ENCODE measurements around the gene KCNQ1. TPM values are rescaled to one million over a fixed set of nuclear protein-coding genes. Genes with fewer than 3 reads are reported as not detected.

KCNQ1 gene
- total RNA-seq, 1 experiment from 2014 or later: not detected

DNA sequence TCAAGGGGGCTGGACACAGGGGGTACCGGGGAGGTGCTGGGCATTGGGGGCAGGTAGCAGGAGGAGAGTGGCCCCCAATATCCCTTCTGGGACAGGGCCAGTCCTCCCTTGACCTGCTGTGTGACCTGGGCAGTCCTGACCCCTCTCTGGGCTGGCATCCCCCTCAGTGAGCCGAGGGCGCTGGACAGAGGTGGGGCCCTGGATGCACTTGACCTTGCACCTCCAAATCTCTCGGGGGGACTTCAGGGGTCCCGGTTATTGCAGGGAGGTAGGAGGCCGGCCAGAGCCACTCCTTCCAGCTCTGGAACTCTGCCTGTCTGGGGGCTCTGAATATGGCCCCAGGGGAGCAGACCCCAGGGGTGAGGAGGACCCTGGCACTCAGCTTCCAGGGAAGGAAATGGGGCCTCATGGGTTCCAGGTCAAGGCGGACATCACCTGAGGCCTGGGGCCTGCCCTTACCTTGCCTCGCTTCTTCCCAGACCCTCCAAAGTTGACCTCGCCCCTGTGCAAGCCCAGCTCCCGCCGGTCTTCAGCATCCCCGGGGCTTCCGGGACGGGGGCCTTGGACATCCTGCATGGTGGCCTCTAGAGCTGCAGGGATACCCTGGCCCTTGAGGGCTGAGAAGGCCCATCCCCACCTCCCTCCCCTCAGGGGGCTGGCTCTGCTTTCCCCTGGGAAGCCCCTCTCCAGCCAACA is 22.2 kb upstream of the KCNQ1 start:
- intact Hi-C loops (cut with micrococcal nuclease): no loop called here
- no TSS peak for BruUV-seq (replicated peaks)
- CTCF ChIA-PET: interaction anchor here (0.6 to 7.5 kb wide), 7 partner anchors 109 to 465 kb away, joined by 3 to 240 read pairs (median 12); partner anchors contain the start of genes C11orf21 and TSPAN32
- DNase-seq (ENCODE audit: unreplicated experiment): no peak
- H3K9me3 Mint-ChIP-seq (ENCODE audit: unreplicated experiment): no peaks in the 10 kb centered on the region
- H3K4me1 Mint-ChIP-seq (ENCODE audit: insufficient read depth, unreplicated experiment): no peaks in the 10 kb centered on the region
- H3K27me3 Mint-ChIP-seq (ENCODE audit: insufficient read depth, unreplicated experiment): no peaks in the 10 kb centered on the region
- TF ChIP-seq CTCF (IDR thresholded peaks at IDR 0.05; ENCODE audit: unreplicated experiment): no peak
- no peaks in the 10 kb centered on the region for H3K36me3 Mint-ChIP-seq (ENCODE audit: insufficient read depth, unreplicated experiment)
- no peak overlapping the region for H3K27ac Mint-ChIP-seq (ENCODE audit: low read depth, unreplicated experiment)
- H3K4me3 Mint-ChIP-seq (ENCODE audit: unreplicated experiment): no peak overlapping the region
- POLR2A ChIA-PET: no interaction called here

GRCh38 chr11:2423157-2424025 is 21.4 kb upstream of the KCNQ1 start:
- no TSS peak for BruUV-seq (replicated peaks)
- Mint-ChIP-seq H3K4me3 (ENCODE audit: unreplicated experiment) (no peak overlapping the region), H3K36me3 (ENCODE audit: insufficient read depth, unreplicated experiment) (no peaks in the 10 kb centered on the region), H3K4me1 (ENCODE audit: insufficient read depth, unreplicated experiment) (no peaks in the 10 kb centered on the region), H3K27me3 (ENCODE audit: insufficient read depth, unreplicated experiment) (no peaks in the 10 kb centered on the region), H3K27ac (ENCODE audit: low read depth, unreplicated experiment) (no peak overlapping the region), H3K9me3 (ENCODE audit: unreplicated experiment) (no peaks in the 10 kb centered on the region)
- intact Hi-C loops (cut with micrococcal nuclease): no loop called here
- no peak for TF ChIP-seq CTCF (IDR thresholded peaks at IDR 0.05; ENCODE audit: unreplicated experiment)
- POLR2A ChIA-PET: no interaction called here
- DNase-seq (ENCODE audit: unreplicated experiment): no peak
- CTCF ChIA-PET: interaction anchor here (0.6 to 7.5 kb wide), 6 partner anchors 109 to 464 kb away, joined by 3 to 240 read pairs (median 22); partner anchors contain the start of genes C11orf21 and TSPAN32

DNA sequence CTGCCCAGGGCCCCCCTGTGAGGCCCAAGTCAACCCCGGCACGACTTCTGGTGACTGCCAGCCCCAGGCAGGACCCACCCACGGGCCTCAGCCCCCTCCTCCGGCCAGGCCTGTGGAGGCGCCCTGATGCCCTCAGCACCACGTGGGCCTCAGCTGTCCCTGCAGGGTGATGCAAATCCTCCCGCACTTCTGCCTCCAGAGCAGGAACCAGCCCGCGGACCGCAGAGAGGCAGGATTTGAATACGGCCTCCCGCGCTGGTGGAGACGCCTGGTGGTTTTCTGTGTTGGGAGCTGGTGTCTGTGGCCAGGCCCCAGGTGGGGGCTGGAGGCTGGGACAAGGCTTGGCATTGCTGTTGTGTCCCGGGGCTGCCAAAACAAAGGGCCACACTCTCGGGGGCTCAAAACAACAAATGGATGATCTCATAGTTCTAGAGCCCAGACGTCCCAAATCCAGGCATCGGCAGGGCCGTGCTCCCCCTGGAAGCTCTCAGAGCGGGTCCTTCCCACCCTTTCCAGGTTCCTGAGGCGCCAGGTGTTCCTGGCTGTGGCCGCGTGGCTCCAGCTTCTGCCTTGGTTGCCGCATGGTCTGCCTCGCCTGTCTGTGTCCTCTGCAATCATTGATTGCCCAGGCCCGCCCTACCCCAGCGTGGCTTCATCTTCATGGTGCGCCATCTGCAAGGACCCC is 19.9 kb upstream of the KCNQ1 start:
- no peaks in the 10 kb centered on the region for H3K36me3 Mint-ChIP-seq (ENCODE audit: insufficient read depth, unreplicated experiment)
- TF ChIP-seq CTCF (IDR thresholded peaks at IDR 0.05; ENCODE audit: unreplicated experiment): no peak
- POLR2A ChIA-PET: interaction anchor here (1.0 kb wide), 1 partner anchor 120 kb away, joined by 6 read pairs; no protein-coding TSS in a partner anchor
- no peaks in the 10 kb centered on the region for H3K27me3 Mint-ChIP-seq (ENCODE audit: insufficient read depth, unreplicated experiment)
- DNase-seq (ENCODE audit: unreplicated experiment): no peak
- H3K4me3 Mint-ChIP-seq (ENCODE audit: unreplicated experiment): no peak overlapping the region
- no TSS peak for BruUV-seq (replicated peaks)
- H3K4me1 Mint-ChIP-seq (ENCODE audit: insufficient read depth, unreplicated experiment): no peaks in the 10 kb centered on the region
- no peak overlapping the region for H3K27ac Mint-ChIP-seq (ENCODE audit: low read depth, unreplicated experiment)
- H3K9me3 Mint-ChIP-seq (ENCODE audit: unreplicated experiment): no peaks in the 10 kb centered on the region
- intact Hi-C loops (cut with micrococcal nuclease): no loop called here
- CTCF ChIA-PET: interaction anchor here (0.7 to 5.8 kb wide), 3 partner anchors 18 to 123 kb away, joined by 3 to 76 read pairs (median 3); partner anchors contain the start of genes C11orf21 and TSPAN32

Measured in MCF 10A (cell line).